B cell (primary cell): ENCODE results near the gene KRT71. TPM values are rescaled to one million over a fixed set of nuclear protein-coding genes. Genes with fewer than 3 reads are reported as not detected.

Experiments used
- ATAC-seq: fragments of 200-7000 bp; cut with Tn5 transposase; one replicate; pipeline ENCODE4 v1.10.0; 2021; ENCODE audit warnings: low read depth, mild to moderate bottlenecking, moderate number of reproducible peaks, moderate library complexity
- CTCF ChIA-PET: fragments of 350-600 bp; sonication (Branson Sonifier 250); formaldehyde crosslinking; loops from one replicate; lab custom pipeline; 2021; ENCODE audit warnings: antibody characterized with exemption, inconsistent platforms; lab: Charles Lee
- POLR2A ChIA-PET: fragments of 350-600 bp; sonication (Branson Sonifier 250); formaldehyde crosslinking; loops from one replicate; lab custom pipeline; 2021; ENCODE audit warnings: antibody characterized with exemption; lab: Charles Lee
- DNase-seq: peaks from one replicate; pipeline ENCODE4 v3.0.0; 2013
- H2AFZ ChIP-seq: 2 replicates; pipeline ENCODE4 v1.6.1; 2012; ENCODE audit warnings: mild to moderate bottlenecking, low read depth, low read length; ENCODE audit not compliant: insufficient read depth, poor library complexity, severe bottlenecking
- H3K27ac ChIP-seq, 2 donors: 1 replicate in 1 of 2; 2 replicates in 1 of 2; pipeline ENCODE4 v1.5.1; 2012 to 2013; ENCODE audit warnings: low read length in 2 of 2, mild to moderate bottlenecking in 2 of 2, moderate library complexity in 1 of 2
- H3K27me3 ChIP-seq, 4 experiments: fragments of 200-600 bp in 1 of 4; sonication (generic) in 1 of 4; replicated peaks in 1 of 4; 1 replicate in 2 of 4; 2 replicates in 2 of 4; pipeline versions ENCODE4 v1.6.1 to v1.7.0; 2013 to 2016; ENCODE audit warnings: low read length in 3 of 4, mild to moderate bottlenecking in 2 of 4, mixed read lengths in 1 of 4, moderate library complexity in 1 of 4; ENCODE audit not compliant: insufficient read depth in 4 of 4, control insufficient read depth in 3 of 4; ENCODE audit errors: control extremely low read depth in 1 of 4
- H3K36me3 ChIP-seq, 2 experiments: replicated peaks in 1 of 2; 1 replicate in 1 of 2; 2 replicates in 1 of 2; pipeline versions ENCODE4 v1.6.1 to v1.7.1; 2013; ENCODE audit warnings: low read length in 1 of 2; ENCODE audit not compliant: insufficient read depth in 2 of 2, control insufficient read depth in 1 of 2; ENCODE audit errors: control extremely low read depth in 1 of 2, extremely low read depth in 1 of 2
- H3K4me1 ChIP-seq, 2 donors: fragments of 200-600 bp in 1 of 2; sonication (generic) in 1 of 2; 1 replicate in 1 of 2; 2 replicates in 1 of 2; pipeline versions ENCODE4 v1.5.1 to v1.6.1; 2013 to 2017; ENCODE audit warnings: low read length in 2 of 2; ENCODE audit not compliant: control insufficient read depth in 2 of 2, insufficient read depth in 2 of 2
- H3K4me2 ChIP-seq: replicated peaks from 2 replicates; pipeline ENCODE3; 2012; ENCODE audit warnings: mild to moderate bottlenecking, low read depth, low read length; ENCODE audit not compliant: poor library complexity, severe bottlenecking
- H3K4me3 ChIP-seq, 5 experiments: fragments of 200-600 bp in 1 of 5; sonication (generic) in 1 of 5; 1 replicate in 3 of 5; 2 replicates in 2 of 5; pipeline versions ENCODE4 v1.5.1 to v1.7.0; 2011 to 2016; ENCODE audit warnings: low read length in 4 of 5, mild to moderate bottlenecking in 4 of 5, low read depth in 2 of 5, control low read depth in 1 of 5, moderate library complexity in 1 of 5; ENCODE audit not compliant: insufficient read depth in 1 of 5; ENCODE audit errors: control extremely low read depth in 1 of 5, extremely low read depth in 1 of 5
- H3K79me2 ChIP-seq: fragments of 200-600 bp; sonication (generic); one replicate; pipeline ENCODE4 v1.6.0; 2016; ENCODE audit warnings: low read length; ENCODE audit not compliant: control insufficient read depth, insufficient read depth
- H3K9ac ChIP-seq: fragments of 200-600 bp; sonication (generic); 2 replicates; pipeline ENCODE4 v1.6.1; 2017; ENCODE audit warnings: mild to moderate bottlenecking, low read length, moderate library complexity
- H3K9me3 ChIP-seq, 3 donors: one replicate each; pipeline versions ENCODE4 v1.6.1 to v1.7.1; 2013; ENCODE audit warnings: low read length in 2 of 3; ENCODE audit not compliant: control insufficient read depth in 2 of 3, insufficient read depth in 1 of 3; ENCODE audit errors: control extremely low read depth in 1 of 3
- H4K20me1 ChIP-seq: 2 replicates; pipeline ENCODE4 v1.6.0; 2012; ENCODE audit warnings: mild to moderate bottlenecking, low read length; ENCODE audit not compliant: insufficient read depth, control insufficient read depth, poor library complexity, severe bottlenecking
- H3K27ac Mint-ChIP-seq: one replicate; pipeline ENCODE4 v1.8.0; 2021; ENCODE audit warnings: mixed read lengths
- H3K27me3 Mint-ChIP-seq: one replicate; pipeline ENCODE4 v1.8.0; 2021; ENCODE audit warnings: mixed read lengths
- H3K4me1 Mint-ChIP-seq: one replicate; pipeline ENCODE4 v1.8.0; 2021; ENCODE audit warnings: mixed read lengths
- H3K4me3 Mint-ChIP-seq: one replicate; pipeline ENCODE4 v1.8.0; 2021; ENCODE audit warnings: mixed read lengths
- H3K9me3 Mint-ChIP-seq: one replicate; pipeline ENCODE4 v1.8.0; 2022; ENCODE audit warnings: mixed read lengths; ENCODE audit not compliant: insufficient read depth
- EZH2 ChIP-seq: IDR thresholded peaks from 2 replicates; pipeline ENCODE4 v1.6.1; 2012; ENCODE audit warnings: borderline replicate concordance, low read depth, mild to moderate bottlenecking, moderate library complexity, low read length; ENCODE audit not compliant: insufficient read depth, poor library complexity, severe bottlenecking
- WGBS: methylation state at CpG from one replicate; pipeline ENCODE4 v1.1.5; 2013; ENCODE audit warnings: missing lambda C conversion rate; ENCODE audit not compliant: insufficient coverage; 5-methylcytosine and 5-hydroxymethylcytosine counted together
- intact Hi-C: fragments of 100-400 bp; cut with micrococcal nuclease; formaldehyde crosslinking; loops from one replicate; pipeline ENCODE4 v1.10.0; 2022
- polyA plus RNA-seq: library from polyadenylated mRNA; depleted of rRNA; stranded (reverse); fragments of >200 nt; gene quantifications from 2 replicates; pipeline ENCODE4 v1.2.3, GENCODE V29; 2012
- total RNA-seq, 2 donors: library from RNA; stranded (reverse); fragments of 120-200 nt in 1 of 2; gene quantifications; 1 replicate in 1 of 2; 2 replicates in 1 of 2; pipeline versions ENCODE4 v1.2.3 to v1.2.4, GENCODE V29; 2013 to 2022
- TF ChIP-seq, protein P1 (sequence below): fragments of 200-600 bp; IDR thresholded peaks from one replicate; pipeline ENCODE4 v1.8.0; 2022; ENCODE audit warnings: antibody characterized with exemption, mild to moderate bottlenecking

Gene KRT71
- total and polyA plus RNA-seq, 2 donors (not counting 1 experiment from before 2014, with no cell fraction given), result not detected

DNA sequence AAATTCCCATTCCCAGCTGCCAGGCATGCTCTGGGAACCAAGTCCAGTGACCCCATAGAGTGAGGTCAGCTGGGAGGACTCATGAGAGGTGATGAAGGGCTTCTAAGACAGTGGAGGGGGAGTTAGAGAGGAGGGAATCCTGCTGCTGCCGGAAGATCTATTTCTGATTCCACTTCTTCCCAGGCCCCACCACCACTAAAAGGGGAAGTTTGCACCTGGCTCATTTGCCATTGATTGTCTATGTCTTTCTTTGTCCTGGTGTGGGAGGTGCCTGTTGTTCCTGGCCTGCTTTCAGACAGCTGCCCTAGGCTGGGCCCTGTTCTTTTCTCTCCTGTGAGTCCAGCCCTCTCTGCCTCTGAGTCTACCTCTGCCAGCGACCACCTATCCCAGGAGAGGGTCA is 56.9 kb downstream of the KRT71 start:
- TF ChIP-seq, protein P1, sequence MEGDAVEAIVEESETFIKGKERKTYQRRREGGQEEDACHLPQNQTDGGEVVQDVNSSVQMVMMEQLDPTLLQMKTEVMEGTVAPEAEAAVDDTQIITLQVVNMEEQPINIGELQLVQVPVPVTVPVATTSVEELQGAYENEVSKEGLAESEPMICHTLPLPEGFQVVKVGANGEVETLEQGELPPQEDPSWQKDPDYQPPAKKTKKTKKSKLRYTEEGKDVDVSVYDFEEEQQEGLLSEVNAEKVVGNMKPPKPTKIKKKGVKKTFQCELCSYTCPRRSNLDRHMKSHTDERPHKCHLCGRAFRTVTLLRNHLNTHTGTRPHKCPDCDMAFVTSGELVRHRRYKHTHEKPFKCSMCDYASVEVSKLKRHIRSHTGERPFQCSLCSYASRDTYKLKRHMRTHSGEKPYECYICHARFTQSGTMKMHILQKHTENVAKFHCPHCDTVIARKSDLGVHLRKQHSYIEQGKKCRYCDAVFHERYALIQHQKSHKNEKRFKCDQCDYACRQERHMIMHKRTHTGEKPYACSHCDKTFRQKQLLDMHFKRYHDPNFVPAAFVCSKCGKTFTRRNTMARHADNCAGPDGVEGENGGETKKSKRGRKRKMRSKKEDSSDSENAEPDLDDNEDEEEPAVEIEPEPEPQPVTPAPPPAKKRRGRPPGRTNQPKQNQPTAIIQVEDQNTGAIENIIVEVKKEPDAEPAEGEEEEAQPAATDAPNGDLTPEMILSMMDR, result no peak
- no peak for TF ChIP-seq EZH2
- no peaks in the 10 kb centered on the region for H3K9me3 ChIP-seq
- peaks cover 31% of the 10 kb centered on the region for H3K27me3 Mint-ChIP-seq
- no peaks in the 10 kb centered on the region for H3K4me1 Mint-ChIP-seq
- no peak overlapping the region for H3K27ac ChIP-seq
- intact Hi-C loops, result no loop called here
- peaks cover 0 to 7% (median 0%) of the 10 kb centered on the region in 4 experiments for H3K27me3 ChIP-seq
- CTCF ChIA-PET, result no interaction called here
- H3K9ac ChIP-seq, result no peak overlapping the region
- no peaks in the 10 kb centered on the region for H3K4me1 ChIP-seq
- H3K4me2 ChIP-seq, result no peak overlapping the region
- DNase-seq (no peak), ATAC-seq (no peak)
- no peak overlapping the region for H3K4me3 ChIP-seq
- H3K9me3 Mint-ChIP-seq, result no peaks in the 10 kb centered on the region
- H3K4me3 Mint-ChIP-seq, result no peak overlapping the region
- WGBS, result no CpG with 5 or more reads among the region's 2 CpGs
- H3K79me2 ChIP-seq, result no peaks in the 10 kb centered on the region
- H3K27ac Mint-ChIP-seq, result no peak overlapping the region
- no peak overlapping the region for H2AFZ ChIP-seq
- no peaks in the 10 kb centered on the region for H3K36me3 ChIP-seq
- POLR2A ChIA-PET, result no interaction called here
- no peaks in the 10 kb centered on the region for H4K20me1 ChIP-seq

- intact Hi-C loops, result no loop called here
- Histone ChIP-seq H3K4me3 (no peak overlapping the region), H3K9ac (no peak overlapping the region), H3K27ac (no peak overlapping the region), H2AFZ (no peak overlapping the region), H3K4me1 (no peaks in the 10 kb centered on the region), H3K9me3 (no peaks in the 10 kb centered on the region), H3K79me2 (no peaks in the 10 kb centered on the region), H3K4me2 (no peak overlapping the region), H3K27me3 (peaks cover 0 to 7% (median 0%) of the 10 kb centered on the region in 4 experiments), H4K20me1 (no peaks in the 10 kb centered on the region), H3K36me3 (no peaks in the 10 kb centered on the region)
- ATAC-seq (no peak), DNase-seq (no peak)
- ChIA-PET POLR2A (no interaction called here), CTCF (no interaction called here)
- peaks cover 34% of the 10 kb centered on the region for H3K27me3 Mint-ChIP-seq
- TF ChIP-seq, protein P1, result no peak
- TF ChIP-seq EZH2, result no peak
- WGBS, result 35% methylated on average over 3 of the region's 3 CpGs
- no peaks in the 10 kb centered on the region for H3K9me3 Mint-ChIP-seq
- H3K4me3 Mint-ChIP-seq, result no peak overlapping the region
- H3K27ac Mint-ChIP-seq, result no peak overlapping the region
- H3K4me1 Mint-ChIP-seq, result no peaks in the 10 kb centered on the region
Measured at GRCh38 chr12:52495389-52495788, 57.6 kb downstream of the KRT71 start.
